Measurements from ENCODE around the gene TRAF1.

TRAF1 gene

DNA sequence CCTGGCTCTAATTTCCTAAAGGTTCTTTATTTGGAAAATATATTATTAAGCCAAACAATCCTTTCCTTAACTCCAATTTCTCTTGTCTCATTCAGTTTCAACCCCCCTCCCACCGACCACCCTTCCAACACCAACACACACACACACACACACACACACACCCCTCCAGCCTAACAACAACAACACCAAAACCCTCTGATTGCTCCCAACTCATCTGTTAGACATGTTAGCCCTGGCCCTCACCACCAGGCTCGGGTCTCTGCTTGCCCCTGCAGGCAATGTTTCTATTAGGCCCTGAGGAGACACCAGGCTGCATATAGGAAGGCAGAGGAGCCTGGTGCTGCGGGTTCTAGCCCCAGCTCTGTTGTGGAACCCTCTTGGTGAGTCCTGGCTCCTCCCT is 18.4 kb upstream of the TRAF1 start:
- H3K4me3 ChIP-seq (ENCODE audit: low read depth, low read length), result no peak overlapping the region
- DNase-seq (ENCODE audit: low read depth), result no peak
- TF ChIP-seq POLR2A (IDR thresholded peaks at IDR 0.05; ENCODE audit: extremely low read depth, insufficient read length), result no peak
- TF ChIP-seq, protein P1, sequence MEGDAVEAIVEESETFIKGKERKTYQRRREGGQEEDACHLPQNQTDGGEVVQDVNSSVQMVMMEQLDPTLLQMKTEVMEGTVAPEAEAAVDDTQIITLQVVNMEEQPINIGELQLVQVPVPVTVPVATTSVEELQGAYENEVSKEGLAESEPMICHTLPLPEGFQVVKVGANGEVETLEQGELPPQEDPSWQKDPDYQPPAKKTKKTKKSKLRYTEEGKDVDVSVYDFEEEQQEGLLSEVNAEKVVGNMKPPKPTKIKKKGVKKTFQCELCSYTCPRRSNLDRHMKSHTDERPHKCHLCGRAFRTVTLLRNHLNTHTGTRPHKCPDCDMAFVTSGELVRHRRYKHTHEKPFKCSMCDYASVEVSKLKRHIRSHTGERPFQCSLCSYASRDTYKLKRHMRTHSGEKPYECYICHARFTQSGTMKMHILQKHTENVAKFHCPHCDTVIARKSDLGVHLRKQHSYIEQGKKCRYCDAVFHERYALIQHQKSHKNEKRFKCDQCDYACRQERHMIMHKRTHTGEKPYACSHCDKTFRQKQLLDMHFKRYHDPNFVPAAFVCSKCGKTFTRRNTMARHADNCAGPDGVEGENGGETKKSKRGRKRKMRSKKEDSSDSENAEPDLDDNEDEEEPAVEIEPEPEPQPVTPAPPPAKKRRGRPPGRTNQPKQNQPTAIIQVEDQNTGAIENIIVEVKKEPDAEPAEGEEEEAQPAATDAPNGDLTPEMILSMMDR (IDR thresholded peaks at IDR 0.05; ENCODE audit: low read depth, low read length), result no peak
- TF ChIP-seq MYC (IDR thresholded peaks at IDR 0.05; ENCODE audit: low read depth, low read length), result no peak
- TF ChIP-seq, protein P2, sequence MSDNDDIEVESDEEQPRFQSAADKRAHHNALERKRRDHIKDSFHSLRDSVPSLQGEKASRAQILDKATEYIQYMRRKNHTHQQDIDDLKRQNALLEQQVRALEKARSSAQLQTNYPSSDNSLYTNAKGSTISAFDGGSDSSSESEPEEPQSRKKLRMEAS (IDR thresholded peaks at IDR 0.05; ENCODE audit: low read depth, low read length), result no peak

DNA sequence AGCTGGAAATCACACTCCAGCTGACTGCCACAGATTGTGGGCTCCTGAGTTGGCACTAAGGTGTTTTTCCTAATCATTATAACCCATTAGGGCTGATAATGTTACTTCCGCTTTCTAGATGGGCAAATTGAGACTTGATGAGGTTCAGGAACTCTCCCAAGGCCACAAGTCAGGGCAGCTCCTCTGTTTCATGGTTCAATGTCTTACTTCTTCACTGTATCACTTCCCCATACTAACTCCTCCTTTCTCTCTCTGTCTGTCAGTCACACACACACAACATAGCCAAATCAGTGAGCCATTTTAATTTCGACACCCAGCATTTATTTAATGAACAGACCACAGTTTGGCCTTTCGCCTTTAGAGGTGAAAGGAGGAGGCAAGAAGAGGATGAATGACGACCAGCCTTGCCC is 17.8 kb upstream of the TRAF1 start:
- TF ChIP-seq POLR2A (IDR thresholded peaks at IDR 0.05; ENCODE audit: extremely low read depth, insufficient read length), result no peak
- TF ChIP-seq, protein P1 (IDR thresholded peaks at IDR 0.05; ENCODE audit: low read depth, low read length), result no peak
- TF ChIP-seq, protein P2 (IDR thresholded peaks at IDR 0.05; ENCODE audit: low read depth, low read length), result no peak
- TF ChIP-seq MYC (IDR thresholded peaks at IDR 0.05; ENCODE audit: low read depth, low read length), result no peak
- no peak overlapping the region for H3K4me3 ChIP-seq (ENCODE audit: low read depth, low read length)
- DNase-seq (ENCODE audit: low read depth), result peak; percentile 64

DNA sequence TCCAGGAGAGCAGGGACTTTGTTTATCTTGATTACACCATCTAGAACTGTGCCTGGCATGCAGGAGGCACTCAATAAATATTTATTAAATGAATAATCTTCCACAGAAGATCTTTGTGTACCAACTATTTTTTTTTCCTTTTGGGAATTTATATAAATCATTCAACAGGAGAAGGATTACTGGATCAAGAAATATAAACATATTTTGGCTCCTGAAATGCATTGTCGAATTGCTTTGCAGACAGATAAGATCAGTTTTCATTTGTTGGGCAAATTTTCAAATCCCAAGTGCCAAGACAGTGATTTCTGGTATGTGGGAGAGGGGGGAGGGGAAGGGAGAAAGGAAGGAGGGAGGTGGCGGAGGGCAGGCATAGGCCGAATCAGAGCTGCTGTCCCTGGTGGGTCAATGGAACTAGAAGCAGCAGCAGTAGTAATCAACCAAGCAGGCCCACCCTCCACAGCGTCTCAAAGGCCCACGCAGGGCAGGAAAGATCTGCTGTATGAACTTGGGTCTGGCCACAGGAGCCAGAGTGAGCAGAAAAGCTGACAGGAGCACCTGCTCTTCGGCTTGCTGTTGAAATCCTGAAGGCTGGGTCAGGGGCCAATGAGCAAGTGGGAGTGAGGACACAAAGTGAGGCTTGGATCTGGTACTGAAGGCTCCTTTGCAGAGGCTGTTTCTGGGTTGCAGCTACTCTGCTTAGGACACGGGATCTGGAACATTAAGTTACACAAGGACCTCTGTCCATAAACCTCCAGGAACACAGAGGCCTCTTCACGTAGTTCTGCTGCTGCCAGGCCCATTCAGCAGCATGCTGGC is 15.8 kb upstream of the TRAF1 start:
- TF ChIP-seq POLR2A (IDR thresholded peaks at IDR 0.05; ENCODE audit: extremely low read depth, insufficient read length) (no peak), MYC (IDR thresholded peaks at IDR 0.05; ENCODE audit: low read depth, low read length) (no peak)
- TF ChIP-seq, protein P1 (IDR thresholded peaks at IDR 0.05; ENCODE audit: low read depth, low read length), result no peak
- TF ChIP-seq, protein P2 (IDR thresholded peaks at IDR 0.05; ENCODE audit: low read depth, low read length), result no peak
- no peak overlapping the region for H3K4me3 ChIP-seq (ENCODE audit: low read depth, low read length)
- no peak for DNase-seq (ENCODE audit: low read depth)

DNA sequence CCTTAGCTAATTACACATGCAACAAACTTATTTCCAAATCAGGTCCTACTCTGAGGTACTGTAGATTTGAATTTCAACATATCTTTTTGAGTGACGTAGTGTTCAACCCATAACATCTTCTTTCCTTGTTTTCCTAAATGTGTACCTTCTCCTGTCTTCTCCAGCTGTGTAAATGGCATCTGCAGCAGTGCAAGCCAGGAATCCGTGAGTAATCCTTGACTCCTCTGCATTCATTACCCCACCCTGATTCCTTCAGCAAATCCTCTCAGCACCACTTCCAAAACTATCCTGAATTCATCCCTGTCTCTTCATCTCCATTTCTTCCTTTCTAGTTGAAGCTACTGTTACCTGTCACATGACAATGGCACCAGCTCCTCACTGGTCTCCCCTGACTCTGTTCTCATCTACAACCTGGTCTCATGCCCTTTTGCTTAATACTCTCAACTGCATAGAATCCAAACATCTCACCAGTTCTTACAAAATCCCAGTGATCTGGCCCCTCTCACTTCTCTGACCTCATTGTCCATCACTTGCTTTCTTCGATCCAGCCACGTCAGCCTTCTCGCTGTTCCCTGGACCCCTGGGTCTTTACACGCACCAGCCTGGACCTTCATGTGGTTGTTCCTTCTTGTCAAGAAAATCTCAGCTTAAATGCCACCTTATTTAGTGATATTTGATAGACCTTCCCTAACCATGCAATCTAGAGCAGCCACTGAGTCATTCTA is 14.6 kb upstream of the TRAF1 start:
- TF ChIP-seq, protein P2 (IDR thresholded peaks at IDR 0.05; ENCODE audit: low read depth, low read length), result no peak
- no peak for TF ChIP-seq MYC (IDR thresholded peaks at IDR 0.05; ENCODE audit: low read depth, low read length)
- TF ChIP-seq, protein P1 (IDR thresholded peaks at IDR 0.05; ENCODE audit: low read depth, low read length), result no peak
- TF ChIP-seq POLR2A (IDR thresholded peaks at IDR 0.05; ENCODE audit: extremely low read depth, insufficient read length), result no peak
- no peak for DNase-seq (ENCODE audit: low read depth)
- H3K4me3 ChIP-seq (ENCODE audit: low read depth, low read length), result no peak overlapping the region

DNA sequence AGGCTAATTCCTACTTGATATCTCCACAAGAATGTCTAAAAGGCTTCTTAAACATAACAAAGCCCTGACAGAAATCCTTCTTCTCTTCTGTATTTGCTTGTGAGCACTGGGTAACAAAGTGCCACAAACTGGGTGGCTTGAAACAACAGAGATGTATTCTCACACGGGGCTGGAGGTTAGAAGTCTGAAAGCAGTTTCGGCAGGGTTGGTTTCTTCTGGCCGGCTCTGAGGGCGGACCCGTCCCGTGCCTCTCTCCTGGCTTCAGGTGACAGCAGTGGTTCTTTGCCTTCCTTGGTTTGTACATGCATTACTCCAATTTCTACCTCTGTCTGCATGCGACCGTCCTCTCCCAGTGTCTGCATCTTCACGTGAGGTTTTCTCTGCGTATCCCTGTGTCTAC is 14.0 kb upstream of the TRAF1 start:
- TF ChIP-seq, protein P1 (IDR thresholded peaks at IDR 0.05; ENCODE audit: low read depth, low read length), result no peak
- TF ChIP-seq, protein P2 (IDR thresholded peaks at IDR 0.05; ENCODE audit: low read depth, low read length), result no peak
- TF ChIP-seq POLR2A (IDR thresholded peaks at IDR 0.05; ENCODE audit: extremely low read depth, insufficient read length), result no peak
- TF ChIP-seq MYC (IDR thresholded peaks at IDR 0.05; ENCODE audit: low read depth, low read length), result no peak
- H3K4me3 ChIP-seq (ENCODE audit: low read depth, low read length), result no peak overlapping the region
- no peak for DNase-seq (ENCODE audit: low read depth)

Data from NB4 (cell line).